GM04504 (cell line): ENCODE data around the gene SLC6A9.

Experiments used
- DNase-seq: peaks from one replicate; pipeline ENCODE4 v3.0.0-alpha.2; 2012; ENCODE audit warnings: low read depth

Gene SLC6A9

GRCh38 chr1:43969746-43970466 is 61.4 kb downstream of the SLC6A9 start, which contains the start of gene DPH2:
TSS of gene DPH2 (plus strand) at chr1:43970010. CDS start at chr1:43970176, 166 bp downstream.
- peak; percentile 92 for DNase-seq

- DNase-seq, result no peak
These were observed 61.9 kb downstream of the SLC6A9 start for GRCh38 chr1:43969416-43969745.

- DNase-seq, result no peak
These were observed 62.8 kb downstream of the SLC6A9 start for GRCh38 chr1:43968348-43968948.

- DNase-seq, result no peak
These were observed 65.9 kb downstream of the SLC6A9 start for GRCh38 chr1:43965316-43965715.

GRCh38 chr1:43963890-43964289 is 67.4 kb downstream of the SLC6A9 start:
- DNase-seq, result no peak

- DNase-seq, result no peak
These were observed 68.3 kb downstream of the SLC6A9 start for GRCh38 chr1:43963006-43963405.

GRCh38 chr1:43962324-43962723 is 68.9 kb downstream of the SLC6A9 start:
- DNase-seq, result no peak

- DNase-seq, result no peak
These were observed 69.6 kb downstream of the SLC6A9 start for GRCh38 chr1:43961692-43962091.

GRCh38 chr1:43960798-43961197 is 70.5 kb downstream of the SLC6A9 start:
- no peak for DNase-seq

GRCh38 chr1:43958351-43959255 is 72.7 kb downstream of the SLC6A9 start:
- no peak for DNase-seq

- no peak for DNase-seq
These were observed 73.7 kb downstream of the SLC6A9 start for GRCh38 chr1:43957407-43958040.

- DNase-seq, result no peak
These were observed 75.0 kb downstream of the SLC6A9 start for GRCh38 chr1:43956234-43956633.

- DNase-seq, result no peak
These were observed 77.2 kb downstream of the SLC6A9 start for GRCh38 chr1:43954036-43954435.

GRCh38 chr1:43953361-43953760 is 77.9 kb downstream of the SLC6A9 start:
- no peak for DNase-seq

GRCh38 chr1:43952731-43953346 is 78.4 kb downstream of the SLC6A9 start:
- no peak for DNase-seq

GRCh38 chr1:43951021-43951985 is 80.0 kb downstream of the SLC6A9 start:
- DNase-seq, result no peak

GRCh38 chr1:43949678-43950077 is 81.6 kb downstream of the SLC6A9 start:
- DNase-seq, result no peak

GRCh38 chr1:43947874-43948437 is 83.3 kb downstream of the SLC6A9 start:
- no peak for DNase-seq

- DNase-seq, result no peak
These were observed 84.0 kb downstream of the SLC6A9 start for GRCh38 chr1:43947061-43947873.
